Ishikawa (cell line): Measurements from ENCODE around the gene KRT15.

Experiments used
- CEBPB ChIP-seq: IDR thresholded peaks from 2 replicates; pipeline ENCODE4 v1.6.1; 2012
- CREB1 ChIP-seq: IDR thresholded peaks from 2 replicates; pipeline ENCODE4 v1.6.1; 2012; ENCODE audit warnings: low read depth
- EGR1 ChIP-seq: IDR thresholded peaks from 2 replicates; pipeline ENCODE4 v1.6.1; 2012
- EP300 ChIP-seq: IDR thresholded peaks from 2 replicates; pipeline ENCODE4 v1.6.1; 2012; ENCODE audit warnings: borderline replicate concordance
- MAX ChIP-seq: IDR thresholded peaks from 2 replicates; pipeline ENCODE4 v1.6.1; 2012
- NFIC ChIP-seq: IDR thresholded peaks from 2 replicates; pipeline ENCODE4 v1.6.1; 2012
- RAD21 ChIP-seq: IDR thresholded peaks from 2 replicates; pipeline ENCODE4 v1.6.1; 2012; ENCODE audit warnings: low read depth
- REST ChIP-seq: IDR thresholded peaks from 2 replicates; pipeline ENCODE4 v1.6.1; 2012; ENCODE audit warnings: low read depth, mild to moderate bottlenecking
- TAF1 ChIP-seq: IDR thresholded peaks from 2 replicates; pipeline ENCODE4 v1.6.1; 2012; ENCODE audit warnings: low read depth, mild to moderate bottlenecking
- TEAD4 ChIP-seq: IDR thresholded peaks from 2 replicates; pipeline ENCODE4 v1.6.1; 2012
- USF1 ChIP-seq: IDR thresholded peaks from 2 replicates; pipeline ENCODE4 v1.6.1; 2012
- YY1 ChIP-seq: IDR thresholded peaks from 2 replicates; pipeline ENCODE4 v1.6.1; 2012; ENCODE audit warnings: low read depth

- no peak for TF ChIP-seq CEBPB
- TF ChIP-seq RAD21 = no peak
- no peak for TF ChIP-seq EGR1
- no peak for TF ChIP-seq CREB1
- TF ChIP-seq EP300 = no peak
- TF ChIP-seq REST = no peak
- TF ChIP-seq USF1 = no peak
- no peak for TF ChIP-seq MAX
- TF ChIP-seq NFIC = no peak
- no peak for TF ChIP-seq YY1
- no peak for TF ChIP-seq TEAD4
- no peak for TF ChIP-seq TAF1
Measured at GRCh38 chr17:41475421-41475820, 43.3 kb downstream of the KRT15 start.
